K562 (cell line): ENCODE measurements around the gene TNFAIP3. TPM values are rescaled to one million over a fixed set of nuclear protein-coding genes. Genes with fewer than 3 reads are reported as not detected.

Experiments
- BHLHE40 ChIP-seq: IDR thresholded peaks from 2 replicates; pipeline ENCODE4 v1.6.1; 2011; ENCODE audit warnings: low read length, improper control_type of control experiment
- BRD9 ChIP-seq: fragments of 450-650 bp; IDR thresholded peaks from 2 replicates; pipeline ENCODE4 v1.6.1; 2018; ENCODE audit warnings: low read depth; ENCODE audit not compliant: partially characterized antibody
- CBFA2T2 ChIP-seq: fragments of 450-650 bp; conservative IDR thresholded peaks from 2 replicates; pipeline ENCODE4 v1.6.1; 2017; ENCODE audit warnings: mild to moderate bottlenecking
- ELF1 ChIP-seq: fragments of 200-800 bp; sonication (Bioruptor generic); IDR thresholded peaks from 2 replicates; pipeline ENCODE4 v1.6.1; 2016; ENCODE audit warnings: missing genetic modification characterization, missing compliant biosample characterization
- ETV1 ChIP-seq: fragments of 450-650 bp; conservative IDR thresholded peaks from 2 replicates; pipeline ENCODE4 v1.6.1; 2016; ENCODE audit warnings: missing genetic modification characterization, control low read depth, low read depth, missing compliant biosample characterization
- FOS ChIP-seq: IDR thresholded peaks from 3 replicates; pipeline ENCODE4 v1.6.1; 2011; ENCODE audit not compliant: insufficient read length; ENCODE audit errors: extremely low read depth
- HNRNPK ChIP-seq: fragments of 200-400 bp; formaldehyde crosslinking; IDR thresholded peaks from one replicate; pipeline ENCODE4 v1.6.1; 2018; ENCODE audit warnings: mild to moderate bottlenecking, low read depth, low read length; ENCODE audit not compliant: poor library complexity, severe bottlenecking
- HOMEZ ChIP-seq: fragments of 250-450 bp; sonication (Bioruptor Pico); IDR thresholded peaks from 2 replicates; pipeline ENCODE4 v1.4.0; 2020; ENCODE audit warnings: mild to moderate bottlenecking, moderate library complexity
- HOXB6 ChIP-seq: fragments of 250-450 bp; sonication (Bioruptor Pico); IDR thresholded peaks from 2 replicates; pipeline ENCODE4 v1.5.1; 2022; ENCODE audit warnings: mild to moderate bottlenecking, borderline replicate concordance
- ILK ChIP-seq: fragments of 450-650 bp; IDR thresholded peaks from 2 replicates; pipeline ENCODE4 v1.6.1; 2016; ENCODE audit warnings: missing genetic modification characterization, low read depth, mild to moderate bottlenecking, missing compliant biosample characterization, moderate library complexity, borderline replicate concordance
- MLLT1 ChIP-seq, 2 experiments: fragments of 450-650 bp; IDR thresholded peaks; 2 replicates each; pipeline ENCODE4 v1.6.1; 2016
- NCOA6 ChIP-seq: fragments of 450-650 bp; IDR thresholded peaks from 2 replicates; pipeline ENCODE4 v1.6.1; 2017; ENCODE audit warnings: mild to moderate bottlenecking
- NKRF ChIP-seq: fragments of 450-650 bp; IDR thresholded peaks from 2 replicates; pipeline ENCODE4 v1.6.1; 2016; ENCODE audit warnings: borderline replicate concordance
- SMARCA5 ChIP-seq: fragments of 450-650 bp; IDR thresholded peaks from 2 replicates; pipeline ENCODE4 v1.6.1; 2016
- SMC3 ChIP-seq: conservative IDR thresholded peaks from 2 replicates; pipeline ENCODE4 v1.6.1; 2011; ENCODE audit warnings: low read depth, low read length, improper control_type of control experiment; ENCODE audit not compliant: insufficient read depth
- TAL1 ChIP-seq: fragments of 450-650 bp; IDR thresholded peaks from 2 replicates; pipeline ENCODE4 v1.6.1; 2016; ENCODE audit warnings: mild to moderate bottlenecking
- TFAP4 ChIP-seq: sonication (generic); formaldehyde crosslinking; IDR thresholded peaks from 2 replicates; pipeline ENCODE4 v1.8.0; 2022; ENCODE audit warnings: missing genetic modification reagents, mild to moderate bottlenecking, moderate library complexity, borderline replicate concordance
- U2AF2 ChIP-seq: fragments of 200-400 bp; formaldehyde crosslinking; optimal IDR thresholded peaks from 2 replicates; pipeline ENCODE3; 2017; ENCODE audit warnings: low read depth, mild to moderate bottlenecking, low read length
- YBX1 ChIP-seq: fragments of 450-650 bp; IDR thresholded peaks from 2 replicates; pipeline ENCODE4 v1.7.1; 2016; ENCODE audit warnings: mild to moderate bottlenecking
- ZNF197 ChIP-seq: fragments of 200-800 bp; sonication (Bioruptor generic); IDR thresholded peaks from 2 replicates; pipeline ENCODE4 v1.6.1; 2016; ENCODE audit warnings: low read depth, missing genetic modification characterization, missing compliant biosample characterization
- ZNF431 ChIP-seq: sonication (generic); formaldehyde crosslinking; IDR thresholded peaks from 2 replicates; pipeline ENCODE4 v1.8.0; 2022; ENCODE audit warnings: mild to moderate bottlenecking, missing genetic modification reagents
- ZNF589 ChIP-seq: fragments of 200-800 bp; sonication (Bioruptor generic); IDR thresholded peaks from 2 replicates; pipeline ENCODE4 v1.6.1; 2016; ENCODE audit warnings: low read depth, missing genetic modification characterization, missing compliant biosample characterization
- polyA plus RNA-seq, 8 experiments: library from polyadenylated mRNA; depleted of rRNA in 4 of 8; stranded (reverse) in 5 of 8; unstranded in 3 of 8; fragments of >200 nt; fragmentation: Nextera tagmentation in 2 of 8; fragmentation: Illumina TruSeq in 1 of 8; extraction: Ambion mirVana in 2 of 8; extraction: Trizol in 1 of 8; gene quantifications; 2 replicates each; pipeline versions ENCODE4 v1.2.1 to v1.2.3, GENCODE V29; 2011 to 2014; ENCODE audit warnings: inconsistent platforms in 1 of 8, missing spikeins in 1 of 8
- total RNA-seq, 7 experiments: library from RNA; depleted of rRNA in 6 of 7; stranded (reverse); fragments of >200 nt in 6 of 7; fragmentation: Illumina TruSeq in 2 of 7; extraction: Trizol in 2 of 7; gene quantifications; 2 replicates each; pipeline versions ENCODE4 v1.2.1 to v1.2.3, GENCODE V29; 2011 to 2021; ENCODE audit warnings: low replicate concordance in 1 of 7
- TF ChIP-seq, protein P1 (sequence below): fragments of 450-650 bp; formaldehyde crosslinking; IDR thresholded peaks from 2 replicates; pipeline ENCODE4 v1.4.0; 2022; ENCODE audit warnings: mild to moderate bottlenecking, moderate library complexity

The TNFAIP3 gene
- total and polyA plus RNA-seq, 9 of the 15 experiments (the other 6 are each of a cell fraction or from before 2014, with no cell fraction given): 0.79 to 17.0 (median 6.4) TPM

DNA sequence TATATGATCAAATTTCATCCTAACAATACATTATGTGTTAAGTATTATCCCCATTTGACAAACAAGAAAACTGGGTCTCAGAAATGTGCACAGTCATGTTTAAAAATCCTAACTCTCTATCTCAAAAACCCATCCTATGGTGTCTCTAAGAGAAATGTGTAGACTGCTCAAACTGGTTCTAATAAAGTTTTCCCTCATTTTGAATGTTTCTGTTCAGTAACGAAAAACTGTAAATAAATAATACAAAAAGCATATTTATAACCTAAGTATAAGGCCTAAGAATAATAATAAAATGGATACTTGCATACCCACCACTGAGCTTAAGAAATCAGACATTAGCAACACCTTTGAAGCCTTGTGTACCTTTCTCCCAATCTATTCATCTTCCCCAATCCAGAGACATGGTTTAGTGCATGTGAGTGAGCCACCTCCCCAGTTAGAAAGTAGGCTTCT is 39.0 kb downstream of the TNFAIP3 start (continued):
- TF ChIP-seq HOMEZ (CRISPR knock-in tag): no peak; the same call in 1 of the 2 replicates
- TF ChIP-seq ZNF589 (CRISPR knock-in tag): peak; percentile 82; the same call in 1 of the 2 replicates
- no peak for TF ChIP-seq TFAP4
- TF ChIP-seq ILK (tag): no peak
- TF ChIP-seq SMARCA5: no peak
- TF ChIP-seq CBFA2T2: no peak
- peak; percentile 35; the same call in 1 of the 2 replicates for TF ChIP-seq NKRF
- TF ChIP-seq HNRNPK: no peak
- TF ChIP-seq TAL1: peak; percentile 31; the same call in 1 of the 2 replicates
- TF ChIP-seq HOXB6 (CRISPR knock-in tag): no peak
- no peak for TF ChIP-seq U2AF2
- 0 out of 2 replicates have a peak, but pooled peaks have one; percentile 18 for TF ChIP-seq ELF1 (tag)
- TF ChIP-seq BRD9: peak; percentile 91
- TF ChIP-seq ZNF431 (CRISPR knock-in tag): no peak
- peak; percentile 29; the same call in 1 of the 2 replicates for TF ChIP-seq NCOA6
- peak; percentile 47; the same call in 1 of the 2 replicates for TF ChIP-seq ZNF197 (CRISPR knock-in tag)
- 0 out of 4 replicates have a peak, but pooled peaks of 1 of the 2 experiments have one; percentile 48 for TF ChIP-seq MLLT1 (IDR thresholded peaks at IDR 0.05)
- no peak for TF ChIP-seq SMC3
- no peak for TF ChIP-seq BHLHE40
- no peak for TF ChIP-seq ETV1 (tag)
- no peak for TF ChIP-seq FOS
- TF ChIP-seq, protein P1, sequence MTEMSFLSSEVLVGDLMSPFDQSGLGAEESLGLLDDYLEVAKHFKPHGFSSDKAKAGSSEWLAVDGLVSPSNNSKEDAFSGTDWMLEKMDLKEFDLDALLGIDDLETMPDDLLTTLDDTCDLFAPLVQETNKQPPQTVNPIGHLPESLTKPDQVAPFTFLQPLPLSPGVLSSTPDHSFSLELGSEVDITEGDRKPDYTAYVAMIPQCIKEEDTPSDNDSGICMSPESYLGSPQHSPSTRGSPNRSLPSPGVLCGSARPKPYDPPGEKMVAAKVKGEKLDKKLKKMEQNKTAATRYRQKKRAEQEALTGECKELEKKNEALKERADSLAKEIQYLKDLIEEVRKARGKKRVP (CRISPR knock-in tag): no peak
- no peak for TF ChIP-seq YBX1
